HG03558 (cell line): ENCODE data around the gene INSM1.

Experiments used
- ATAC-seq: cut with Tn5 transposase; IDR thresholded peaks from one replicate; pipeline ENCODE4 v1.9.1; 2021; ENCODE audit warnings: moderate number of reproducible peaks; ENCODE audit not compliant: unreplicated experiment; ENCODE audit errors: extremely low read depth

The INSM1 gene

GRCh38 chr20:20360464-20360863 lies 7.4 kb upstream of the INSM1 start:
- no peak for ATAC-seq

- ATAC-seq = no peak
Measured at GRCh38 chr20:20362774-20363433, 5.0 kb upstream of the INSM1 start.

- ATAC-seq = no peak
Measured at GRCh38 chr20:20363434-20363798, 4.5 kb upstream of the INSM1 start.

GRCh38 chr20:20363799-20364592 lies 3.9 kb upstream of the INSM1 start:
- no peak for ATAC-seq

GRCh38 chr20:20364593-20365479 lies 3.1 kb upstream of the INSM1 start:
- ATAC-seq = no peak

GRCh38 chr20:20365480-20366161 lies 2.3 kb upstream of the INSM1 start:
- ATAC-seq = no peak

- ATAC-seq = no peak
Measured at GRCh38 chr20:20366551-20366875, 1.4 kb upstream of the INSM1 start.

- ATAC-seq = no peak
Measured at GRCh38 chr20:20366876-20367574, 879 bp upstream of the INSM1 start.

- no peak for ATAC-seq
Measured at GRCh38 chr20:20368418-20369249, 730 bp downstream of the INSM1 start.

- ATAC-seq = no peak
Measured at GRCh38 chr20:20369250-20370093, 1.6 kb downstream of the INSM1 start.

GRCh38 chr20:20370094-20370575 lies 2.2 kb downstream of the INSM1 start:
- ATAC-seq = no peak

GRCh38 chr20:20371083-20371482 lies 3.2 kb downstream of the INSM1 start:
- ATAC-seq = no peak

GRCh38 chr20:20371681-20372080 lies 3.8 kb downstream of the INSM1 start:
- ATAC-seq = no peak

GRCh38 chr20:20373091-20373571 lies 5.2 kb downstream of the INSM1 start:
- ATAC-seq = no peak

GRCh38 chr20:20375862-20376261 lies 8.0 kb downstream of the INSM1 start:
- ATAC-seq = no peak

- ATAC-seq = no peak
Measured at GRCh38 chr20:20386192-20386591, 18.3 kb downstream of the INSM1 start.

- ATAC-seq = no peak
Measured at GRCh38 chr20:20390393-20390792, 22.5 kb downstream of the INSM1 start.

- ATAC-seq = no peak
Measured at GRCh38 chr20:20391115-20391514, 23.2 kb downstream of the INSM1 start.
